ENCODE data around the gene MYRIP.

DNA sequence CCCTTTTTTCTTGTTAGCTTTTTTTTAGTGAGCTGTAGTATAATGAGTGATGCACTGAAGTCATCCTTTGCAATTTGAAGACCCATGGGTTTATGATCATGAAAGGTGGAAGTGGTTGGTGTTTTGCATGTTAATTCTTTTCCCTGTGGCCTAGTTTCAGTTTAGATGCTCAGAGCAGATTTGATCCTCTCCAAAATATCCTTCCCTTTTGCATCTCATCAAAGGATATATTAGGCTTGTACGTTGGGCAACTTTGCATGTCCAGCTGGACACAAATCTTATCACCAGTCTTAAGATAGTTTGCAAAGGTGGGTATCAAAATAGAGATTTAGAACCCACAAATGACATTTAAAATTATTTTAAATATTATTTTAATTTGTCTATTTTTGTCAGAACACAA lies 72.7 kb downstream of the MYRIP start:
- TF ChIP-seq, protein P1, sequence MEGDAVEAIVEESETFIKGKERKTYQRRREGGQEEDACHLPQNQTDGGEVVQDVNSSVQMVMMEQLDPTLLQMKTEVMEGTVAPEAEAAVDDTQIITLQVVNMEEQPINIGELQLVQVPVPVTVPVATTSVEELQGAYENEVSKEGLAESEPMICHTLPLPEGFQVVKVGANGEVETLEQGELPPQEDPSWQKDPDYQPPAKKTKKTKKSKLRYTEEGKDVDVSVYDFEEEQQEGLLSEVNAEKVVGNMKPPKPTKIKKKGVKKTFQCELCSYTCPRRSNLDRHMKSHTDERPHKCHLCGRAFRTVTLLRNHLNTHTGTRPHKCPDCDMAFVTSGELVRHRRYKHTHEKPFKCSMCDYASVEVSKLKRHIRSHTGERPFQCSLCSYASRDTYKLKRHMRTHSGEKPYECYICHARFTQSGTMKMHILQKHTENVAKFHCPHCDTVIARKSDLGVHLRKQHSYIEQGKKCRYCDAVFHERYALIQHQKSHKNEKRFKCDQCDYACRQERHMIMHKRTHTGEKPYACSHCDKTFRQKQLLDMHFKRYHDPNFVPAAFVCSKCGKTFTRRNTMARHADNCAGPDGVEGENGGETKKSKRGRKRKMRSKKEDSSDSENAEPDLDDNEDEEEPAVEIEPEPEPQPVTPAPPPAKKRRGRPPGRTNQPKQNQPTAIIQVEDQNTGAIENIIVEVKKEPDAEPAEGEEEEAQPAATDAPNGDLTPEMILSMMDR (IDR thresholded peaks at IDR 0.05; ENCODE audit: low read depth, low read length, poor library complexity, severe bottlenecking): no peak
- TF ChIP-seq EZH2phosphoT487 (IDR thresholded peaks at IDR 0.05; ENCODE audit: borderline replicate concordance, low read length): no peak

Measured in DOHH2 (cell line).